Measurements from ENCODE around the gene TECTB.
A peak's percentile ranks its signal among the peaks of the same experiment; 100 is the strongest.

TECTB gene

DNA sequence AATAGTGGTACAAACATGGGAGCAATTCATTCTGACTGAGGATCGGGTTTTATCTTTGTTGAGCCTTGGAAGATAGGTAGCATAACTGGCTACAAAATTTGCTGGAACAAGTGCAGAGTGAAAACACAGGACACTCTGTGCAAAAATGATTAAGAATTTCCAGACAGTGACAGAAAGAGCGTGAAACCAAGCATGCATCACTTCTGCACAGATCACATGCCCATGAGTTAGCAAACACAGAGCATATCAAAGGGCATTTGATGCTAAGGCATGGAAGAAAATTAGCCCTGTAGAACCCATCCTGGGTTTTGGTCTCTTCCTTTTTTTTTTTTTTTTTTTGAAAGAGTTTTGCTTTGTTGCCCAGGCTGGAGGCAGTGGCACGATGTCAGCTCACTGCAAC is 28.3 kb downstream of the TECTB start:
- no peak for DNase-seq (ENCODE audit: low spot score)

DNA sequence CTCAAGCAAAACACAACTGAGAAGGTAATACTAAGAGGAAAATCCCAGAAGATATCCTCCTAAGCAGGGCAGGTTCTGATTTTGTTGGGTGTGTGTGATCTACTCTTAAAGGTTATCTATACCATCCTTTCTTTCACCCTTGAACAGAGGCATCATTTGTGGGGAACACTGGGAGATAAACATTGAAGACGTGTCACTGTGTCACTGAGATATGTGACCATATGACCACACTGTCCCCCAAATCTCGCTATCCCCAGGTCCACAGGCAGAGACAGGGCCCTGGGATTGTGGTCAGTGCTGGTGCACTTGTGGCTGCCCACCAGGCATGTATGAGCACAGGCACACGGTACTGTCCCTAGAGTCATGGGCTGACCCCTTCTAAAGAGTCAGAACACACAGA is 30.0 kb downstream of the TECTB start:
- no peak for DNase-seq (ENCODE audit: low spot score)

DNA sequence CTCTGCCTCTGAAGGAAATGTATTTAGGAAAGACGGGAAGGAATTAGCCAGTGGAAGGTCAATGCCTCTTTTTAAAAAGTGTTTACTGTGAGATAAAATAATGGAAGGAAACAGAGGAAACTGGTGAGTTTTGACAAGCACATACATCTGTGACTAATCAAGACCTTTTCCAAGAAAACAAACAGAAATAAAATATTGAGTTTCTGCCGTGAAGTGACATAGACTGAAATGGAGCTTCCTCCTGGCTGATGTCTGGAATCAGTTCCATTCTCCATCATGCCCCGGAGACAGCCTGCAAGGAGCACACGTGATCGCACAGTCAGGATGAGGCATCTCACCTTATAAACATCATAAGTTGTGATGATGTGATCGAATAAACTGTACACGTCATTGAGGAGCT is 30.7 kb downstream of the TECTB start:
- DNase-seq (ENCODE audit: low spot score), result no peak

DNA sequence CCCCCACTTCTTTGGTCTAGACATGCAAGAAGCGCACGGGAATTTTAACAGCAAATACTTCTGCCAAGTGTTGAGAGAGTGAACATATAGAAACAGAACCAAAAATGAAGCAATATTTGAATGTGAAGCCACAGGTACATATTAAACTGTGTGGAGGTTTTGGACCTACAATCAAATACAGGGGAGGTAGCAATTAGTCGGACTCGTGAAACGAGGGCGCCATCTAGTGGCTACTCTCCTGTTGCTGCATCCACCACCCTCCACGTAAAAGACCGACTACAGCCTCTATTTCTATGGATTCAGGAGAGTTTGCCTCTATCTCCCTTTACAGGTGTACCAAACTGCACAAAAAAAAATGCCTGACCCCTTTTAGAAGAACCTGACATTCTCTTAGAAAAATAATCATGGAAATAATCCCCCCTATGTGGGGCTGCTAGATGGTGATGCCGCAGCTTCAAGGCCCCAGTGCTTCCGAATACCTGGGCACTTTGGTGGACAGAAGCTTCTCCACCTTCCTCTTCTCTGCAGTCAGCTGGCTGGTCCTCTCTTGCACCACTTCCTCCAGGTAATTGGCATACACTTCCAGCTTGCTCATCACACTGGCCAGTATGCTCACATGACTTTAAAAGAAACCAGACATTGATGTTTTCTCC is 31.7 kb downstream of the TECTB start:
- peak; percentile 67 for DNase-seq (ENCODE audit: low spot score)

DNA sequence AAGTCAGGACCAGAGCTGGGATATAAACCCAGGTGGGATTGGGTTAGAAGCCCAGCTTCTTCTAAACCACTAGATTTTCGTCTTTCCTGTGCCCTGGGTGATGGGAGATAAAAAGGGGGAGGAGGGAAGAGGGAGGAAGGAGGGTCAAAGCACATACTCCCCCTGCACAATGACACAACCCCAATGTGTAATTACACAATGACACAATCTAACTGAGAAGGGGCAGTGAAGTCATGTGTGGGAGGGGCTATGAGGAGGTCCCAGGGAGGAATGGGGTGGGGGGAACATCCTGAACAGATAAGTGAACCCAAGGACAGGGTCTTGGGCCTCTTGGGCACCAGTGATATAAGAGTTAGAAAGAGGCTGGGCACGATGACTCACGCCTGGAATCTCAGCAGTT is 44.5 kb downstream of the TECTB start:
- DNase-seq (ENCODE audit: low spot score), result no peak

DNA sequence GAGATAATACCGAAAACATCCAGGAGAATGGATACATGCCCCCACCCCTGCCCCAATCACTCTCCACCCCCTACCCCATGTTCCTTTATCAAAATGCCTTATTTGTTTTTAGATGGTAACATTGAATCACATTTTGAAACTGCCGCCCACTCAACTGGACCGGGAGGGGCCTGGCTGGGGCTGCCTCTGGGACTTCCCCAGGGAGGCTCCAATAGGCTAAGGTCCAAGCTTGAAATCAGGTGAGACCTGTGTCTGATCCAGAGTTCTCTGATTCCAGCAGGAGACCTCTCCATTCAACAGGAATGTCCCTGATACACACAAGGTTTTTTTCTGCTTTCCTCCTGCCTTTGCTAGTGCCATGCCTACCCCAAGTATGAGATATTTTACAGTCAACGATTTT is 47.0 kb downstream of the TECTB start:
- DNase-seq (ENCODE audit: low spot score), result no peak

DNA sequence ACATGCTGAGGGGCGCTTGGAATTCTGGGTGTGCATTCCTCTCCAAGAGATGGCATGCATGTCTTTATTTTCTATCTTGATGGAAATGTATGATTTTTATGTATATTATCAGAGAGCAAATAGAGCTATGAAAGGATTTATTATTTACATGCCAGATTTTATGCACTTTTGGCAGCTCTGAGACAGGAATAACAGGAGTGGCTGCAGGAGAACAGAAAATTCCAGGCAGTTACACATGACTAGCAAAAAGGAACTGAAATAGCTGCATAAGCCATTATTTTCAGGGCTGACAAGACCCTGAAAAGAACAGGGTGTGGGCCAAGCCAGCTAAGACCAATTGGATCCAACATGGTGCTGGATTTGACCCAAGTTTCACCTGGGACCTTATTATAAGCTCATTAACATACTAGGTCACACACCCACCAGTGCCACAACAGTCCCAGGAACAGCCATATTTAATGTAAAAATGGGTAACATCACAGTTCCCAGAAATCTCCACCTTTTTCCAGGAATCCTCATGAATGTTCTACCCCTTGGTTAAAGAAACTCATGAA is 47.5 kb downstream of the TECTB start:
- no peak for DNase-seq (ENCODE audit: low spot score)

DNA sequence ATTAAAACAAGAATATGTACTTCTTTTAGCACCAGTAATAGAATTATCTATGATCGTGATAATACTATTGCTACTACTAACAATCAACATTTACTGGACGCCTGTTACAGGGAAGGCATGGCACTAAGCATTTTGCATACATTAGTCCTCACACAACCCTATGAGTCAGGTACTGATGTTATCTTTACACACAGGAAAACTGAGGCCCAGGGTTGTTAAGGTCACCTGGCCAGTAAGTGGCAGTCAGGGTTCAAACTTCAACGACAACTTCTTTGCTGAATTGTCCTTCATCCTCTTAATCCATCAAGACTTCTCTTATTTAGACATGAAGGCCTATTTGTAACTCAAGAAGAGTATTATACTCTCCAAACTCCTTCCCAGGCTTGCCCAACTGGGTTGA is 48.8 kb downstream of the TECTB start:
- no peak for DNase-seq (ENCODE audit: low spot score)

DNA sequence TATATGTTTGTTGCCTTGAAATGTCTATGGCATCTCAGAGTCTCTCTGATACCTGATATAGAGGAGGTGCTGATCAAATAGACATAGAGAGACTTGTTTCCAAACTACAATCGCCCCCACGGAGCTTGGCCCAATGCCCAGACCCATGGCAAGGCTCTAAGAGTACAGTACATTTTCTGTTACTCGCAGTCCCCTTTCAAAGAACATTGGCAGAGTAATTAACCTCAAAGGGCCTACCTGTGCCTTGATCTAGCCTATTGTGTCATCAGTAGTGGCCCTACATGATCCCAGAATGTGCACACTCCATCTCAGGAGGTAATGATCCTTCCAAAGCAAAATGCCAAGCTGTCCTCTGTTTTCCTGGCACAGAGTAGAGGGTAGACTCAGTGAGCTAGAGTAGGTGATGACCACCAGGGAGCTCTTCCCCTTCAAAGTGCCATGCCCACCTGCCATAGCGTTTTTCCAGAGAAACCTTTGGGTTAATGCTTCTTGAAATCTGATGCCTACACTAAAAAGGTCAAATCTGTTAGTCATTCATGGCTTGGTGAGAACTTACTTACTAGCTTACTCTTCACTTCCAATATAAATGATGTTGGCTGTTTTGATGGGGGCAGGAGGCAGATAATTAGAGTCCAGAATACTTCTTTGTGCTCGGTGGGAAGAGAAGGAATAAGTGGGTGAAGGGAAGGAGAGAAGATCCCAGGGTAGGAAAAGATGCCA is 49.5 kb downstream of the TECTB start:
- no peak for DNase-seq (ENCODE audit: low spot score)

DNA sequence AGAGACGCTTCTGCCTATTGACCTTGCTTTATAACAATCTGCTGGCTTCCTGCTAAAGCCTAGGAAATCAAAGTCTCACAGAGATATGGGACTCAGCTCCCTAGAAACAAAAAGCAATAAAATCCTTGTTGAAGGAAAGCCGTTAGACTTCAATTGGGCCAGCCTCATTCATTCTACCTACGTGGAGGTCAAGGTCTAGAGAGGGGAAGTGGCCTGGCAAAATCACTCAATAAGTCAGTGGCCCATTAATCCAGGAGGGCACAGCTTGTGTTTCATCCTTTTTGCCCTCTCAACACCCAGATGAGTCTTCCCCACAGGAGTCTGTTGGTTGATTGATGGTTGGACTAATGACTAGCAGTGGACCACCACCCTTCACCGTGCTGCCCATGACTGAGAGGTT is 50.3 kb downstream of the TECTB start:
- DNase-seq (ENCODE audit: low spot score), result no peak

DNA sequence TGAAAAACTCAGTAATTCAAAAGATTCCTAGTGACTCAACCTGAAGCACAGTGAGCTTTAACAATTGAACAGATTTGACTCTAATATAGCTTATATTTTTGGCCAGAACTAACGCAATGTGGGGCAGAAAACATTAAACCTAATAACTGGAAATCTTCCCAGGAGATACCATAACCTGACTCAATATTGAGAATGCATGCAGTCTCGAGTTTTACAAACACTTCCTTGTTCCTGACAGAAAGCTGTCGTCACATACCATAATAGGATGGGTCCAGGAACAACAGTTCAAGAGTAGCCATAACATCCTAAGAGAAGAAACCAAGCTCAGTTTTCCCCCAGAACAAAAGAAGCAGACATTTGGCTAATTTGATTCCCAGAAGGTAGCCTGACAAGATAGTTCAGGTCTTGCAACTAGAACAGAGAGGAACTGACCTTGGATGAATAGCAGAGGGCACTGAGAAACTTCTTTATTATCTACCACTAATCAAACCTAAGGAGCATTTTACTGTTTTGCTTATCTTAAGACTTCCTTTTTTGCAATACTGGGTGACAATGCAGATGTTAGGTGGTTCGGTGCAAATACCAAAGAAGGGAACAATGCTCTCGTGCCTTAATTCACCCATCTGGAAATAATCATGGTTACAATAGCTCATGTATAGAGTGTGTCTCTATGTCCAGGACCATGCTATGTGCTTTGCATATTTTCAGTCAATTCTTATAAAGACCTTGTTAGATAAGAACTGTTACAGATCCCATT is 52.1 kb downstream of the TECTB start:
- no peak for DNase-seq (ENCODE audit: low spot score)

DNA sequence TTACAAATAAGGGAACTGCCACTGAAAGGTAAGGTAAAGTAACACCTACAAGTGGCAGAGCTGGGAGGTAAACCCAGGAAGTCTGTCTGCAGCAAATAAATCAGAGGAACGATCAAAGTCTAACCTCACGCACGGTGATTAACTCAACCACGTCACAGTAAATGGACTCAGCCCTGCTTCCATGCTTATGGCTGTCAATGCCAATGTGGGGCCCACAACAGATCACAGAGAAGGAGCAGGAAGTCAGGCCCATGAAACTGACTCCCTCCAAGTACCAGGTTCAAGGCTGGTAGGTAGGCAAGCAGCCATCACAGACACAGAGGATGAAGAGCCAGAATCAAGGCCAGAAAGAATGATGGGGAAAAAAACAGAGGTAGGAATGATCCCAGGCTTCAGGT is 52.7 kb downstream of the TECTB start:
- no peak for DNase-seq (ENCODE audit: low spot score)

DNA sequence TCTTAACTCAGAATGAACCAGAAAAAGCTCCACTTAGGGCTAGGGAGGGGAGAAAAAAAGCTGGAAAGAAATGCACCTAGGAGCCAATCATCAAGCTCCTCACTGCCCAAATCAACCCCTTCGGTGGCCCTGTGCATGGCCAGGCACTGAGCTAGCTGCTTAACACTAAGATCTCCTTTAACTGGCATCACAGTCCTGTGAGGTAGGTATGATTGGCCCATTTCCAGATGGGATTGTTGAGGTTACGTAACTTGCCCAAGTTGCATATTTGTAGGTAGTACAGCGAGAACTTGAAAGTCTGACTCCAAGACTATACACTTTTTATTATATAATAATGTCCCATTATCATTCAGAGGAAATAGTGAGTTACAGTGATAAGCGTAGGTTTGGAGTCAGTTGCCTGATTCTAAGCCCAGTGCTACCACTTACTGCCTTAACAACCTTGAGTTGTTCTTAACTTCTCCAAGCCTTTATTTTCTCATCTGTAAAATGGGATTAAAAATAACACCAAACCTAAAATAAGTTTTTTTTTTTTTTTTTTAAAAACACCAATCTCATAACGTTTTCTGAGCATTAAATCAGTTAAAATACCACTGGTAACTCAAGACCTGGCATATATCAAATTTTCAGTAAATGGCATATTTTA is 53.5 kb downstream of the TECTB start:
- no peak for DNase-seq (ENCODE audit: low spot score)

DNA sequence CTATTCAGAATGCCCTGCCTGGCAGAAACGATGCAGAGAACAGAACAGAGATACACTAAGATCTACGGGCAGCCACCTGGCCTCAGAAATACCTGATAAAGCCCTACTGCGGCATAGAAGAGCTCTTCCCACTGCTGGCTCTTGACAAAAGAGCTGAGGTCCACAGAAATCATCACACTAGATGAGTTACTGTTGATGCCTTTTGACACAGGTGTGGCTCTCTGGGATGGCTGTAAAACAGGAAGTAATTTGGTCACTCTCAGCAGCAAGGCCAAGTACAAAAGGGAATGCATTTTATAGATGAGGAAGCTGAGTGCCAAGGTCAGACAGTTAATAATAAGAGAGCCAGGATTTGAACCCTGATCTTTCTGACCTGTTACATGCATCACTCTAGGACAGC is 55.8 kb downstream of the TECTB start:
- DNase-seq (ENCODE audit: low spot score), result no peak

DNA sequence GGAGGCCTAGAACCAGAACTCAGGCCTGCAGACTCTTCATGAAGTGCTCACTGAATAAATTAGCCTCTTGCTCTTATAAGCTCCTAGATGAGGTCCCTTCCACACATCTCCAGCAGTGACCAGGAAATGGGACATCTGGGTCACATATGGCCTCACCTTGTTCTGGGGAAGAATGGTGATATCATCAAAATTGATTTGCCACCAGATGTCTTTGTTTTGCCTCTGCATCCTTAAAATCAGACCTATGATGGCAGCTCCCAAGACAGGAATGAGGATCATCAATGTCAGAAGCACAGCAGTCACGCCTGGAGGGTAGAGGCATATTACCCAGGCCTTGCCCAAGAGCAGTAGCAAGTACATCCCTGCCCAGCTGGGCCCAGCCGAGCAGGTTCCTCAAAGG is 57.4 kb downstream of the TECTB start:
- no peak for DNase-seq (ENCODE audit: low spot score)

DNA sequence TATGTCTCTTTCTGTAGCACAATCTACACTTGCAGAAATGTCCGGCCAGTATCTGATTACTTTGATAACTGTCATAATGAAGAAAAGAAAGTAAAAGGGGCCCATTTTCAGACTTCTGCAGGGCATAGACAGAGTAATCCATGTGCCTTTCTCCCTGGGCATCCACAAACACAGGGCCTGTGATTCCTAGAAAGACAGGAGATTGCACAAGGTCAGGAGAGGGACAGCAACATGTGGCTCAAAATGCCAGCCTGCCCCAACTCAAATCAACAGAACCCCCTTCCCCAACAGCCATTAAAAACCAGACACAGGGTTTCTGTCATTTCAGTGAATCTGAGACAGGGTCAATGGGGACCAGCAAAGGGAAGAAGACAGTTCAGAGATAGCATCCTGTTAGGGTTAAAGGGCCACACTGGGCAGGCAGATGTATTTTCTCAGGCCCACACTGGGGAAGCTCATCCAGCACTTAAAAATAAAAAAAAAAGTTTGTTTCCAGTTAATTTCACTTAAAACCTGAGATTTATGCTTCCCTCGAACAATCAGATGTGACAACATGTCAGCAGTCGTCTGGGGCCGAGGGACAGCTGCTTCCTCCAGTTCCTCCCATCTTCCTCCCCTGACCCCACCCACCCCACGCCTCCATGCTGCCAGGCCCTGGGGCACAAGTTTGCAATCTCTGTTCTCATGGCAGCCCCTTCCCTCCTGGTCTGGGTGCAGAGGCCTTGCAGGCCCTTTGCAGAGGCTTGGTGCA is 60.0 kb downstream of the TECTB start:
- no peak for DNase-seq (ENCODE audit: low spot score)

DNA sequence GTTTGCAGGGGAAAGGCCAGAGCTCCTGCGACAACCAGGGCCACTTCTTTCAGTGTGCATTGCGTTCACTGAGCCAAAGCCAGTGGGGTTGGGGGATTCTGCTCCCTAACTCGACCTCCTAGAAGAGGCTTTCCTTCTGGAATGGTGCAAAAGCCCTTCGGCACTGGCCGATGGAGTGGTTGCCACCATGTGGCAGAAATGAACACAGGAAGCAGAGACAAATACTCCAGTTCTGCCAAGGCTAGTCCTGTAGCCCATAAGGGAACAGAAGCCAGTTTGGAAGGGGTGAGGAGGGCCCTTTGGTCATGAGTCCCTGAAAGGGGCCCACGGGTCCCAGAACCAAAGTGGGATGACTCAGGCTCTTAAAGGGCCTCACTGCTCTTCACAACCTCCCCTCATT is 61.1 kb downstream of the TECTB start:
- DNase-seq (ENCODE audit: low spot score), result no peak

DNA sequence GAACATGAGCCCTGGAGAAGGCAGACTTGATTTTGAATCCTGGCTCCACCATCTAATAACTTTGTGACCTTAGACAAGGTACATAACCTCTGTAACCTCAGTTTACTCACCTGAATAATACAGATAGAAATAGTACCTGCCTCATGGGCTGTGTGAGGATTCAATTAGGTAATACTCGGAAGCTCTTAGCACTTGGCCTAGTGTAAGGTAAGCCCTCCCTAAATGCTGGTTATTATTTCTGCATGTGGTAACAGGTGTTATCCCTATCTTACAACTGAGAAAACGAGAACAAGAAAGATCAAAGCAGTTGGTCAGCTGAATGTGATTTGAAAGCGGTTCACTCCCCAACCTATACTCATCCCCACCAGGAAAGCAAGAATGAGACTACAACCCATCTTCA is 62.0 kb downstream of the TECTB start:
- DNase-seq (ENCODE audit: low spot score), result no peak

DNA sequence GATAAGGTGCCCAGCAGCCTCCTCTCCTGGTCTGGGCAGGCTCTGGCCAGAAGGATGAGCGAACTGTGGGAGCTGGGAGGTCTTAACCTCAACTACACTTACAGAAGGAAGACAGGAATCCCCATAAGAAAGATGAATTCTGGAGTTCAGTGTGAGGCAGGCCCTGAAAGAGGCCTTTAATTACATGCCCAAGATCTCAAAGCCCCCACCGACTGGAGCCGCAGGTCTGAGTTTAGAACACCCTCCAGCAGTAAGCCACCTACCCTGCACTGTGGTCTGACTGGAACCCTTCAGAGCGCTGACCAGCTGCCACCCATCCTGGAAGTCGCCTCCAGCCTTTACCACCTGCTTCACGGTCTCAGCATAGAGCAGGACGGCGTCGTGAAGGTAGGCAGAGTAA is 62.5 kb downstream of the TECTB start:
- no peak for DNase-seq (ENCODE audit: low spot score)

DNA sequence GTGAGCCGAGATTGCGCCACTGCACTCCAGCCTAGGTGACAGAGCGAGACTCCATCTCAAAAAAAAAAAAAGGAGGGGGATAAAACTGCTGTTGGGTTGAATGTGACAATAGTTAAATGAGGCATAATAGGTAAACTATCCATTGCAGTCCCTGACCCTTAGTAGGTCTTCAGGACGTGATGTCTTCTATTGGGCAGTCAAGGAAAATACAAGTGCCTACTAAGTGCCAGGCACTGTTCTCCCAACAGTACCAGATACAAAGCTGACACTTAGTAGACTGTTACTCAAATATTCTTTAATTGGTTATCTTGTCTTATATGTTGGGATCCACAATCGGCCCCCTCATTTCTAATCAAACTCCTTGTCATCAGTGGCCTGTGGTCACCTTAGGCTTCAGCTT is 63.6 kb downstream of the TECTB start:
- DNase-seq (ENCODE audit: low spot score), result no peak

DNA sequence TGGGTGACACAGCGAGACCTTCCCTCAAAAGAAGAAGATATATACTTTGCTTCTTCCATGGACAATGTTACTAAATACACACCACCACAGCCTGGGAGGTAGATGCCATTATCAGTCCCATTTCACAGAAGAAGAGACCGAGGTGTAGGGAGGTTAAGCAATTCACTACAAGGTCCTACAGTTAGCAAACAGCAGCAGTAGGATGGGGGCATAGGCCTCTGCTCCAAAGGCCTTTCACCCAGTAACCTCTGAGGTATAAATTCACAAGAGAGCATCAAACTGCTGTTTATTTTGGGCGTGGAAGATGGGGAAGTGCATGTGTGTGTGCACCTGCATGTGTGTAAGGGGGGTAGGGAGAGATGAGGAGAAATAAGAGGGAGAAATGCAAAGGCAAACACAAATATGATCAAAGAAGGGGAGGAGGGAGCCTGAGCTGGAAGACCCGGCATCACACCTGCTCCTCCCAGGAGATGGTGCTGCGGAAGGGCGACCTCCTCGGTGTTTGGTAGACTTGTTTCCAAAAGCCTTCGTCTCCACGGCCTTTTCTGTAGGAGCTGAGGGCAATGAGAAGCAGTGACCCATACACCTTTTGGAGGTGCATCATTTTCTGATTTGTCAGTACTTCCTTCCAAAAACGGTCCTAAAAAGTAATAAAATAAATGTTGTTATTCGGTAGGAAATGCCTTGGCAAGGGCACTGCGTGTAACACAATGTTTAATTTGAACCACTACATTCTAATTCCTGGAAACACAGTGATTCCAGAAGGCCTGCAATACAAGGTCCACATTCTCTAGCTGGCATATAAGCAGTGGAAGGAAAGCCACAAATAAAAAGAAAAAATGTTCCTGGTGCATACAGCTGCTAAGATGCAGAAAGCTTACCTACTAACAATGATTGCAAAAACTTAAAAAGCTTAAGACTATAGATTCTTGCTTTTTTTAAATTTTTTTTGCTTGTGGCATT is 64.8 kb downstream of the TECTB start:
- no peak for DNase-seq (ENCODE audit: low spot score)
